ENCODE measurements around the gene GFM2.
"Not testable (repeated sequence)": the region's sequence is repeated elsewhere in the genome, so short reads cannot be mapped to it uniquely, and the experiment has no call there.

The GFM2 gene

GRCh38 chr5:74693191-74693590 is 73.7 kb downstream of the GFM2 start:
- no peak for DNase-seq (ENCODE audit: low read depth in 3 of 3)

DNA sequence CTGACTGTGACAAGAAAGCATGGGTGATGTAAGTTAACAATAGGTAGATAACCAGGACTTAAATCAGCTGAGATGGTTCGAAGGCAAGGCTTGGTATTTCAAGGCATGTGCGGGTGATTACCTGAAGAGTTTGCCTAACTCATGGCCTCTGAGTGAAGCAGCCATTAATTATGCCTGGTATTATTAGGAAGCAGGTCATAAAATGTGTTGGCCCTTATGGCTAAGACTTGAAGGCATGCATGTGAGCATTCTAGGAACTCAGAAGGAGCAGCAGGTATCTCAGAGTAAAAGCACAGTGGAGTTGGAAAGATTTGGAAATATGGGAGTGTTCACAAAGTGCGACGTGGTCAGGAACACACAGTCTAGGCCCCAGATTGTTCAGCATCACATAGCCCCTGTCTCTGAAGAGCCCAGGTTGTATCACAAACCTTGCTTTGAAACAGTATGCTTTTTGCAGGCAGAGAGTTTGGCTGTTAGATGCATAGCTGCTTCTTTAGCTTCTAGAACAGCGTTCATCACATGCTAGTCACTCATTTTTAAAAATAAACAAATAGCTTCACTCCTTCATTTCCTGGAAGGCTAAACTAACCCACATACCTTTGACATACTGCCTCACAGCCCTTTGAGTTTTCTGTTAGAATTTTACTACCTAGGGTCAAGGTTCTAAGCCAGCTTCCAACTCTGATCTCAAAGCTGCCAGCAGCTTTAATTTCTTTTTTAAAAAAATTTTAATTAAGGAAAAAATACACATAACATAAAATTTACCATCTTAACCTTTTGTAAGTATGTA is 79.8 kb downstream of the GFM2 start:
- DNase-seq (ENCODE audit: low read depth in 3 of 3), result no peak

- DNase-seq (ENCODE audit: low read depth in 3 of 3), result no peak
These were observed 80.8 kb downstream of the GFM2 start for GRCh38 chr5:74685979-74686631.

- peak; percentile 66 to 88 (median 77) for DNase-seq (ENCODE audit: low read depth in 3 of 3)
These were observed 81.7 kb downstream of the GFM2 start, which contains the start of gene HEXB for GRCh38 chr5:74684900-74685851. Gene HEXB, plus strand, starts transcription at chr5:74685233. Its CDS starts 28 bp downstream, at chr5:74685261.

- DNase-seq (ENCODE audit: low read depth in 3 of 3), result no peak
These were observed 87.0 kb downstream of the GFM2 start for GRCh38 chr5:74679966-74680365.

GRCh38 chr5:74679300-74679699 is 87.6 kb downstream of the GFM2 start:
- DNase-seq (ENCODE audit: low read depth in 3 of 3), result not testable (repeated sequence)

GRCh38 chr5:74678123-74678522 is 88.8 kb downstream of the GFM2 start:
- DNase-seq (ENCODE audit: low read depth in 3 of 3), result not testable (repeated sequence)

- DNase-seq (ENCODE audit: low read depth in 3 of 3), result not testable (repeated sequence)
These were observed 90.5 kb downstream of the GFM2 start for GRCh38 chr5:74676466-74676865.

- no peak for DNase-seq (ENCODE audit: low read depth in 3 of 3)
These were observed 93.7 kb downstream of the GFM2 start for GRCh38 chr5:74673011-74673790.

- DNase-seq (ENCODE audit: low read depth in 3 of 3), result no peak
These were observed 94.6 kb downstream of the GFM2 start for GRCh38 chr5:74672215-74672877.

Measured in stimulated activated CD4-positive, alpha-beta T cell treated with anti-CD3 and anti-CD28 coated beads, TNF-alpha, amount 100 ng/mL, for 24 hours (primary cell).